ENCODE results near the gene LRRC2. TPM values are rescaled to one million over a fixed set of nuclear protein-coding genes. Genes with fewer than 3 reads are reported as not detected.

The LRRC2 gene, protein sequence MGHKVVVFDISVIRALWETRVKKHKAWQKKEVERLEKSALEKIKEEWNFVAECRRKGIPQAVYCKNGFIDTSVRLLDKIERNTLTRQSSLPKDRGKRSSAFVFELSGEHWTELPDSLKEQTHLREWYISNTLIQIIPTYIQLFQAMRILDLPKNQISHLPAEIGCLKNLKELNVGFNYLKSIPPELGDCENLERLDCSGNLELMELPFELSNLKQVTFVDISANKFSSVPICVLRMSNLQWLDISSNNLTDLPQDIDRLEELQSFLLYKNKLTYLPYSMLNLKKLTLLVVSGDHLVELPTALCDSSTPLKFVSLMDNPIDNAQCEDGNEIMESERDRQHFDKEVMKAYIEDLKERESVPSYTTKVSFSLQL
- total RNA-seq (2021; fragmentation: NEBNext Ultra II Directional; extraction: Animal tissue kit (Norgen Biotek cat#: 25700)) = under 1 TPM; 0.19 to 0.56 (median 0.37) TPM
- long read RNA-seq = 0 reads

DNA sequence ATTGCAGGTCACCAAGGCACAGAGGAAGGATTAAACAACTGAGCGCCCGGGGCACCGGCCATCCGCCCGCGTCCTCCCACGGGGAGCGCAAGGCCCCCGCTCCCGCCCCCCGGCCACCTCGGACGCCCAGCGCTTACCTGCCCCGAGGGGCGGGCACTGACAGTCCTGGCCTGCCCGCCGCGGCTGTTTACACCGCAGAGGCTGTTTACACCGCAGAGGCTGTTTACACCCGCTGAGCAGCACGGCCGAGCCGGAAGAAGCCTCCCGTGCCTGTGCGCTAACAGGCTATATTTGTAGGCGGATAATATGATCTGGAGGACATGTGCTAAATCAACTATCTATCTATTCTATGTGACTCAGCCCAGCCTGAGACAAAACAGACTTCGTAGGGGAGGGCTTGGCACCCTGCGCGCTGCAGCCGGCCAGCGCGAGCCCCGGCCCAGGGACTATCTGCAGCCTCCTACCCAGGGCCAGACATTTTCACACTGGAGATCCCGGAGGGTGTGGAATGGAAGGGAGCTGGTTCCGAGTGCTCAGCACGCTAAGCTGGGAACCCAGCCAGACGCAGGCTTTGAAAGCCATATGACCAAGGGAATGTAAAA, at the start of gene LRRC2:
Gene LRRC2 (minus strand): TSS at position 263 of the 602 bp plus-strand sequence. CDS start 14,711 bp downstream, outside the sequence.
- 0 out of 2 replicates have a peak within 1 kb of the TSS, but pooled peaks have one; percentile 4 for H3K27ac Mint-ChIP-seq
- H3K36me3 Mint-ChIP-seq (ENCODE audit: low read depth) = peaks cover 16% of the 10 kb centered on the region
- DNase-seq = peak; percentile 38
- peak within 1 kb of the TSS; percentile 85 for H3K4me3 Mint-ChIP-seq
- peaks cover 18% of the 10 kb centered on the region for H3K4me1 Mint-ChIP-seq (ENCODE audit: low read depth)
- TF ChIP-seq, protein P1, sequence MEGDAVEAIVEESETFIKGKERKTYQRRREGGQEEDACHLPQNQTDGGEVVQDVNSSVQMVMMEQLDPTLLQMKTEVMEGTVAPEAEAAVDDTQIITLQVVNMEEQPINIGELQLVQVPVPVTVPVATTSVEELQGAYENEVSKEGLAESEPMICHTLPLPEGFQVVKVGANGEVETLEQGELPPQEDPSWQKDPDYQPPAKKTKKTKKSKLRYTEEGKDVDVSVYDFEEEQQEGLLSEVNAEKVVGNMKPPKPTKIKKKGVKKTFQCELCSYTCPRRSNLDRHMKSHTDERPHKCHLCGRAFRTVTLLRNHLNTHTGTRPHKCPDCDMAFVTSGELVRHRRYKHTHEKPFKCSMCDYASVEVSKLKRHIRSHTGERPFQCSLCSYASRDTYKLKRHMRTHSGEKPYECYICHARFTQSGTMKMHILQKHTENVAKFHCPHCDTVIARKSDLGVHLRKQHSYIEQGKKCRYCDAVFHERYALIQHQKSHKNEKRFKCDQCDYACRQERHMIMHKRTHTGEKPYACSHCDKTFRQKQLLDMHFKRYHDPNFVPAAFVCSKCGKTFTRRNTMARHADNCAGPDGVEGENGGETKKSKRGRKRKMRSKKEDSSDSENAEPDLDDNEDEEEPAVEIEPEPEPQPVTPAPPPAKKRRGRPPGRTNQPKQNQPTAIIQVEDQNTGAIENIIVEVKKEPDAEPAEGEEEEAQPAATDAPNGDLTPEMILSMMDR (IDR thresholded peaks at IDR 0.05) = no peak
- peaks cover 13% of the 10 kb centered on the region for H3K9me3 Mint-ChIP-seq
- peaks cover 15% of the 10 kb centered on the region for H3K27me3 Mint-ChIP-seq (ENCODE audit: insufficient read depth)

DNA sequence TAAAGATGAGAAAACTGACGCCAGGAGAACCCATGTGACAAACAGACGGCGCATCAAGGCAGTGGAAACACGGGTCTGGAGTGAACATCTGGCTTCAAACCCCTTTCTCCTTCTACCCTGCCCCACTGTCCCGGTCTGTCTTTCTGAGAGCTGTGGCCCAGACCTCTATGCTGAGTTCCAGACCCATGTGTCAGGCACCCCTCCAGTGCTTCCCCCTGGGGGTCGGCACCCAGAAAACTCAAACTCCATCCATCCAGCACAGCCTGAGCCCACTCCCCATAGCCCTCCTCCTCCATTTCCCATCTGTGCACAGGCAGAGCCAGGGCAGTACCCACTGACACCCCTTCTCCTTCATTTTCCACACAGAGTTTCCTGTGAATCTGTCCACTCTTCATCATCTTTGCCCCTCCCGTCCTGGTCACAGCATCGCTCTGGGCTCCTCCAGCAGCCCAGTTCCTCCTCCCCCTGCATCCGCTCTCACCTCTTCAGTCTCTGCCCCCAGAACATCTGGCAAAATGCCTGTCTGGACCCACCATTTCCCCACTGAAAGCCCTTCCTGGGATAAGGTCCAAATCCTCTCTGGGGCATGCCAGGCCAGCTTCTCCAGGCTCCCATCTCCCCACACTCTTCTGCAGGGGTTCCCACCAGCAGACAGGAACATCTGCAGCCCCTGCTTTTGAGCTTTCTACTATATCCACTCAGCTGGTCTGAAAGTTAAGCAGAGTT, 49.1 kb upstream of the LRRC2 start:
- no peaks in the 10 kb centered on the region for H3K4me1 Mint-ChIP-seq (ENCODE audit: low read depth)
- H3K27me3 Mint-ChIP-seq (ENCODE audit: insufficient read depth) = peaks cover 68% of the 10 kb centered on the region
- H3K4me3 Mint-ChIP-seq = no peak overlapping the region
- no peaks in the 10 kb centered on the region for H3K9me3 Mint-ChIP-seq
- TF ChIP-seq, protein P1 (IDR thresholded peaks at IDR 0.05) = no peak
- no peak for DNase-seq
- no peak overlapping the region for H3K27ac Mint-ChIP-seq
- no peaks in the 10 kb centered on the region for H3K36me3 Mint-ChIP-seq (ENCODE audit: low read depth)

DNA sequence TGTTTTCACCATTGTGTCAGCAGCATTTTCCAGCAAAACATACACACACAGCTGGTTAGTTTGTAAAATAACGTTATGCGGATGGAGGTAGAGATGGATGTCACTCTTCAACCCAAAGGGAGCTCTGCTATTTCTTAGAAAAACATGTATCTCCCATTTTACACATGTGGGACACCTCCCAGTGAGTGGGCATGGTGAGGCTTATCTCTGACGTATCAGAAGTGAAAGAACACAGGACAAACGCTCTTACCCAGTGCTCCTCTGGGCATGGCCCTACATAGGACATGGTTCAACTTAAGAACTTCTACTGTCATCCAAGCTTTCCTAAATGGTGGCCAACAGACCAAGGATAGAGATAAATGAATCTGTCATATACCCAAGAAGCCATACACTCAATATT, 48.3 kb upstream of the LRRC2 start:
- Mint-ChIP-seq H3K27ac (no peak overlapping the region), H3K36me3 (ENCODE audit: low read depth) (no peaks in the 10 kb centered on the region), H3K4me3 (no peak overlapping the region), H3K4me1 (ENCODE audit: low read depth) (no peaks in the 10 kb centered on the region), H3K9me3 (no peaks in the 10 kb centered on the region), H3K27me3 (ENCODE audit: insufficient read depth) (peaks cover 70% of the 10 kb centered on the region)
- TF ChIP-seq, protein P1 (IDR thresholded peaks at IDR 0.05) = no peak
- DNase-seq = no peak

DNA sequence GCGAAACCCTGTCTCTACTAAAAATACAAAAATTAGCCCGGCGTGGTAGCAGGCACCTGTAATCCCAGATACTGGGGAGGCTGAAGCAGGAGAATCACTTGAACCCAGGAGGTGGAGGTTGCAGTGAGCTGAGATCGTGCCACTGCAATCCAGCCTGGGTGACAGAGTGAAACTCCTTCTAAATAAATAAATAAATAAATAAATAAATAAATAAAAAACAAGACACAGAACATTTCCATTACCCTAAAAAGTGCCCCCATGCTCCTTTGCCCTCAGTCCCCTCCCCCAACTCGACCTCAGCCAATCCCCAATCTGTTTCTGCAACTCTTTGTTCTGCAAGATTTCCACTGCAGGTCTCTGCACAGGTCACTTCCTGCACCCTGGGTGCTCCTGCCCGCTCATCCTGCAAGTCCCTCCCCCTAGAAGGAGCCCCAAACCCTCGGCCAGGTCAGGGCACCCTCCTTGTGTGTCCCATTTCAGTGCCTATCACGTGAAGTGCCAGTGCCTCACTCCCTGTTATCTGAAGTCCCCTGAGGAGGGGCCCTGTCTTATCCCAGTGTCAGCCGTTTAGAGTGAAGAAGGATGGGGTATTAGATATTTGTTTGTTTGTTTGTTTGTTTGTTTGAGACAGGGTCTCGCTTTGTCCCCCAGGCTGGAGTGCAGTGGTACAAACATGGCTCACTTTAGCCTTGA, 47.4 kb upstream of the LRRC2 start:
- Mint-ChIP-seq H3K36me3 (ENCODE audit: low read depth) (no peaks in the 10 kb centered on the region), H3K27ac (no peak overlapping the region), H3K4me1 (ENCODE audit: low read depth) (no peaks in the 10 kb centered on the region), H3K27me3 (ENCODE audit: insufficient read depth) (peaks cover 69% of the 10 kb centered on the region), H3K9me3 (no peaks in the 10 kb centered on the region), H3K4me3 (no peak overlapping the region)
- DNase-seq = no peak
- TF ChIP-seq, protein P1 (IDR thresholded peaks at IDR 0.05) = no peak

DNA sequence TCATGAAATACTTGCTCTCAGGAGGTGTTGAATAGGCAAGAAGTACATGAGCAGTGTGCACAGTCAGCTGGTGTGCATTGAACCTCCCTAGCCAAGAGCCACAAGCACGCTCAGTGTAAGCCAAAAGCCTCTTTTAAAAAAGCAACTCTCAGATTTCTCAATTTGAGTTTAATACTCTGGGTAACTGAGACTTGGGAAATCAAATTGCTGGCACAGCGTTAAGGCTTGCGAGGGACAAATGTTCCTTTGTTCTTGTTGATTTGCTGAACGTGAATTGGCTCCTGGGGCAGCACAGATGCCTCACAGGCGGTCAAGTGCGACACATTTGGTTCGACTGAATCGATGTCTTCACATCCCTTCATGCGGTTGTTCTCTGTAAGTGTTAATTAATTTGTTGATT, 46.2 kb upstream of the LRRC2 start, which contains the start of gene FAM240A:
Gene FAM240A (plus strand): TSS at position 202 of the 400 bp plus-strand sequence. CDS start 159 bp downstream, at position 361.
- no peak within 1 kb of the TSS for H3K27ac Mint-ChIP-seq
- no peak within 1 kb of the TSS for H3K4me3 Mint-ChIP-seq
- H3K27me3 Mint-ChIP-seq (ENCODE audit: insufficient read depth) = peaks cover 74% of the 10 kb centered on the region
- H3K4me1 Mint-ChIP-seq (ENCODE audit: low read depth) = no peaks in the 10 kb centered on the region
- no peaks in the 10 kb centered on the region for H3K9me3 Mint-ChIP-seq
- DNase-seq = no peak
- TF ChIP-seq, protein P1 (IDR thresholded peaks at IDR 0.05) = no peak
- no peaks in the 10 kb centered on the region for H3K36me3 Mint-ChIP-seq (ENCODE audit: low read depth)

All from HFFc6 (cell line).